Tibial artery (tissue), 4 donors: ENCODE data around the gene LIMS1.
A peak's percentile ranks its signal among the peaks of the same experiment; 100 is the strongest.

ENCODE experiments used
- DNase-seq, 2 donors: peaks; one replicate each; pipeline ENCODE4 v3.0.0-alpha.2; 2019
- H3K27ac ChIP-seq, 2 donors: fragments of 200-600 bp; sonication (generic) in 1 of 2; 1 replicate in 1 of 2; 2 replicates in 1 of 2; pipeline ENCODE4 v1.5.1; 2018 to 2019; ENCODE audit warnings: mild to moderate bottlenecking in 1 of 2
- H3K27me3 ChIP-seq, 2 donors: fragments of 200-600 bp; sonication (generic) in 1 of 2; one replicate each; pipeline versions ENCODE4 v1.5.1 to v1.6.0; 2016 to 2019
- H3K36me3 ChIP-seq, 3 donors: fragments of 200-600 bp; sonication (generic) in 2 of 3; one replicate each; pipeline ENCODE4 v1.5.1; 2016 to 2019; ENCODE audit warnings: mild to moderate bottlenecking in 2 of 3
- H3K4me1 ChIP-seq, 4 donors: fragments of 200-600 bp; sonication (generic) in 2 of 4; 1 replicate in 3 of 4; 2 replicates in 1 of 4; pipeline ENCODE4 v1.5.1; 2016 to 2019
- H3K4me3 ChIP-seq, 2 donors: fragments of 200-600 bp; sonication (generic) in 1 of 2; 1 replicate in 1 of 2; 2 replicates in 1 of 2; pipeline ENCODE4 v1.5.1; 2018 to 2019; ENCODE audit warnings: mild to moderate bottlenecking in 2 of 2
- H3K9me3 ChIP-seq, 3 donors: fragments of 200-600 bp; sonication (generic) in 1 of 3; one replicate each; pipeline ENCODE4 v1.5.1; 2016 to 2019
- intact Hi-C: fragments of 100-400 bp; cut with DNase I; formaldehyde crosslinking; loops from one replicate; pipeline ENCODE4 v1.15.0; 2023; ENCODE audit warnings: low total_unique reads
- TF ChIP-seq, protein P1 (sequence below), 2 experiments: fragments of 200-600 bp in 1 of 2; fragments of 450-650 bp in 1 of 2; IDR thresholded peaks; one replicate each; pipeline ENCODE4 v1.5.1; 2017 to 2019; ENCODE audit warnings: antibody characterized with exemption in 2 of 2, mild to moderate bottlenecking in 1 of 2, moderate library complexity in 1 of 2

Gene LIMS1

GRCh38 chr2:108625186-108625827 lies 91.0 kb downstream of the LIMS1 start:
- H3K4me3 ChIP-seq: no peak overlapping the region
- intact Hi-C loops: no loop called here
- no peaks in the 10 kb centered on the region for H3K27me3 ChIP-seq
- peak overlapping the region in 1 of 2 donors; percentile 10 for H3K27ac ChIP-seq
- H3K36me3 ChIP-seq: no peaks in the 10 kb centered on the region
- TF ChIP-seq, protein P1, sequence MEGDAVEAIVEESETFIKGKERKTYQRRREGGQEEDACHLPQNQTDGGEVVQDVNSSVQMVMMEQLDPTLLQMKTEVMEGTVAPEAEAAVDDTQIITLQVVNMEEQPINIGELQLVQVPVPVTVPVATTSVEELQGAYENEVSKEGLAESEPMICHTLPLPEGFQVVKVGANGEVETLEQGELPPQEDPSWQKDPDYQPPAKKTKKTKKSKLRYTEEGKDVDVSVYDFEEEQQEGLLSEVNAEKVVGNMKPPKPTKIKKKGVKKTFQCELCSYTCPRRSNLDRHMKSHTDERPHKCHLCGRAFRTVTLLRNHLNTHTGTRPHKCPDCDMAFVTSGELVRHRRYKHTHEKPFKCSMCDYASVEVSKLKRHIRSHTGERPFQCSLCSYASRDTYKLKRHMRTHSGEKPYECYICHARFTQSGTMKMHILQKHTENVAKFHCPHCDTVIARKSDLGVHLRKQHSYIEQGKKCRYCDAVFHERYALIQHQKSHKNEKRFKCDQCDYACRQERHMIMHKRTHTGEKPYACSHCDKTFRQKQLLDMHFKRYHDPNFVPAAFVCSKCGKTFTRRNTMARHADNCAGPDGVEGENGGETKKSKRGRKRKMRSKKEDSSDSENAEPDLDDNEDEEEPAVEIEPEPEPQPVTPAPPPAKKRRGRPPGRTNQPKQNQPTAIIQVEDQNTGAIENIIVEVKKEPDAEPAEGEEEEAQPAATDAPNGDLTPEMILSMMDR (IDR thresholded peaks at IDR 0.05): no peak
- DNase-seq: no peak
- H3K9me3 ChIP-seq: no peaks in the 10 kb centered on the region
- H3K4me1 ChIP-seq: peaks cover 0 to 45% (median 22%) of the 10 kb centered on the region in 4 donors

DNA sequence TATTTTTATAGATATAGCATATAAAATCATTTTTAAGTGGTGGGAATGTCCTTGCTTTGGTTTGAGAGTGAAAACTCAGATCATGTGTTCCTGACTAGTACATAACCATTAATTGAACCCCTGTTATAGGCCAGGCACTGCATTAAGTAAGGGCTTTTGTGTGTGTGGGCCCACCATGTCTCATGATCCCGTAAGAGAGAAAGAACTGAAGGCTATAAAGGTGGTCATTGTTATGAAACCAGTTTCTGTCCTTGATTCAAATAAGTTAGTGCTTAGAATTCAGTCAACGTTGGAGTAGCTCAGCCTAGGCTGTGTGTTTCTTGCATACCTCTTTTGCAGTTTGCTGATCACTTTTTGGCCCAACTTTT lies 91.5 kb downstream of the LIMS1 start:
- Histone ChIP-seq H3K4me1 (peaks cover 0 to 44% (median 20%) of the 10 kb centered on the region in 4 donors), H3K27me3 (no peaks in the 10 kb centered on the region), H3K36me3 (no peaks in the 10 kb centered on the region), H3K27ac (no peak overlapping the region), H3K9me3 (no peaks in the 10 kb centered on the region), H3K4me3 (no peak overlapping the region)
- TF ChIP-seq, protein P1 (IDR thresholded peaks at IDR 0.05): no peak
- DNase-seq: no peak
- intact Hi-C loops: no loop called here

DNA sequence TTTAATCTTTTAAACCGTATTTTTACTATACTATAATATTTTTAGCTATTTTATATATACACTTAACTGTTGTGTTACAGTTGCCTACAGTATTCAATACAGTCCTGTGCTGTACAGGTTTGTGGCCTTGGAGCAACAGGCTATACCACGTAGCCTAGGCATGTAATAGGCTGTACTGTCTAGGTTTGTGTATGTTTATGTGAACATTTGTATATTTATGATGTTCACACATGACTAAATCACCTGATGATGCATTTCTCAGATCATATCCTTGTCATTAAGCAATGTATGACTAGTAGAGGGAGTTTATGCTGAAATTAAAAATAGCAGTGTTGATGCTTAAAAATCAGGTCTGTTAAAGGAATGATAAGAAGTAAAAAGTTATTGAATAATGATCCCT lies 92.7 kb downstream of the LIMS1 start:
- intact Hi-C loops: no loop called here
- Histone ChIP-seq H3K4me3 (no peak overlapping the region), H3K4me1 (peaks cover 0 to 44% (median 19%) of the 10 kb centered on the region in 4 donors), H3K36me3 (no peaks in the 10 kb centered on the region), H3K27ac (no peak overlapping the region), H3K27me3 (no peaks in the 10 kb centered on the region), H3K9me3 (no peaks in the 10 kb centered on the region)
- TF ChIP-seq, protein P1 (IDR thresholded peaks at IDR 0.05): no peak
- DNase-seq: no peak

DNA sequence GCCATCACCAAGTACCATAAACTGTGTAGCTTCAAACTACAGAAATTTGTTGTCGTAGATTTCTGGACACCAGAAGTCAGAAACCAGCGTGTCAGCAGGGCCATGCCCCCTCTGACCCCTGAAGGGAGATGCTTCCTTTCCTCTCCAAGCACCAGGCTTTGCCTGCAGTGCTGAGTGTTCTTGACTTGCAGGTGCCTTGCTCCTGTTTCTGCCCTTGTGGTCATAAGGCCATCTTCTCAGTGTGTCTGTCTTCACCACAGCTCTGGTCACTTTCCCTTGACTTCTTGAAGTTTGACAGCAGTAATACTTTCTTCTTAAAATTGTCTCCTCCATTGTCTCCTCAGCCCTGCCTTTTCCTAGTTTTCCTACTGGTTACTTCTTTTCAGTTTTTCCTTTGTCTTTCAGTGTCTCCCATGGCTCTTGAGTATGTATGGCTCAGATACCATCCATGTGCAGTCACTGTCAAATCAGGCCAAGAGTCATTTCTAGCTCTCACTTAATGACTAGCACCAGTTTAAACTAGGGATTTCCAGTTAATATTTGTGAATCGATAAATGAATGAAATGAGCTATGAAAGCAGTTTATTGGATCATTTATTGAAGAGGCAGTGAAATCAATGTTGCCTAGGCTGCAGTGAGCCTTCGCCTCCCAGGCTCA lies 93.8 kb downstream of the LIMS1 start:
- intact Hi-C loops: no loop called here
- Histone ChIP-seq H3K36me3 (no peaks in the 10 kb centered on the region), H3K4me1 (peaks cover 0 to 49% (median 22%) of the 10 kb centered on the region in 4 donors), H3K9me3 (no peaks in the 10 kb centered on the region), H3K27me3 (no peaks in the 10 kb centered on the region), H3K27ac (no peak overlapping the region), H3K4me3 (no peak overlapping the region)
- no peak for DNase-seq
- TF ChIP-seq, protein P1 (IDR thresholded peaks at IDR 0.05): no peak

DNA sequence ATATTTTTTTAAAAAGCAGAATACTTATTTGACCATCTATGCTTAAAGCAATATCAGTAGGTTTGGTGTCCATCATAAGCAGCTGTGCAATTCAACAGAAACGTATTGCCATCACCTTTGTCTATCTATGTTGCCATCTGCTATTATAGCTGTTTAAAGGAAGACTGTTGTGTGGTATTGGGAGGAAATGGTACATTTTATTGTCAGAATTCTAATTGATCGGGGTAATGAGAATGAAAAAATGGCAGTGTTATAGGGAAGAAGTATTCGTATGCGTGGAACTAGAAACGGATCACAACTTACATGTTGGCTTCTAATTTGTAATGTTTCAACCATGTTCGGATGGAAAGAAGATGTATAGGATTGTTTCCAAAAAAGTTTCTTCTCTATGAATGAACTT lies 94.7 kb downstream of the LIMS1 start:
- DNase-seq: no peak
- TF ChIP-seq, protein P1 (IDR thresholded peaks at IDR 0.05): no peak
- no peak overlapping the region for H3K4me3 ChIP-seq
- intact Hi-C loops: no loop called here
- H3K27ac ChIP-seq: no peak overlapping the region
- H3K9me3 ChIP-seq: no peaks in the 10 kb centered on the region
- no peaks in the 10 kb centered on the region for H3K36me3 ChIP-seq
- no peaks in the 10 kb centered on the region for H3K27me3 ChIP-seq
- H3K4me1 ChIP-seq: peaks cover 0 to 49% (median 19%) of the 10 kb centered on the region in 4 donors
